Small intestine (tissue), 7 donors: ENCODE results near the gene CACNA1S. TPM values are rescaled to one million over a fixed set of nuclear protein-coding genes. Genes with fewer than 3 reads are reported as not detected.

Source experiments
- DNase-seq, 2 donors: peaks; one replicate each; pipeline versions ENCODE4 v3.0.0 to v3.0.0-alpha.2; 2013
- FAIRE-seq: peaks from 2 replicates; lab custom pipeline; 2012; peaks lifted over from hg19 to GRCh38; lab: Jason Lieb, UNC
- H3K27ac ChIP-seq, 3 donors: one replicate each; pipeline ENCODE4 v1.5.1; 2013; ENCODE audit warnings: low read length in 2 of 3, mild to moderate bottlenecking in 2 of 3, control low read depth in 1 of 3, inconsistent platforms in 1 of 3, low read depth in 1 of 3, moderate library complexity in 1 of 3
- H3K27me3 ChIP-seq, 3 donors: one replicate each; pipeline ENCODE4 v1.6.1; 2013; ENCODE audit warnings: low read length in 3 of 3, inconsistent platforms in 1 of 3; ENCODE audit not compliant: control insufficient read depth in 3 of 3, insufficient read depth in 3 of 3
- H3K36me3 ChIP-seq, 3 donors: one replicate each; pipeline ENCODE4 v1.6.1; 2013; ENCODE audit warnings: low read length in 3 of 3, inconsistent platforms in 1 of 3, low read depth in 1 of 3, mild to moderate bottlenecking in 1 of 3, moderate library complexity in 1 of 3; ENCODE audit not compliant: control insufficient read depth in 3 of 3, insufficient read depth in 2 of 3
- H3K4me1 ChIP-seq, 3 donors: one replicate each; pipeline ENCODE4 v1.6.1; 2013; ENCODE audit warnings: low read length in 2 of 3, inconsistent platforms in 1 of 3, low read depth in 1 of 3, mild to moderate bottlenecking in 1 of 3, moderate library complexity in 1 of 3; ENCODE audit not compliant: control insufficient read depth in 3 of 3, insufficient read depth in 2 of 3
- H3K4me3 ChIP-seq, 3 donors: one replicate each; pipeline ENCODE4 v1.5.1; 2013; ENCODE audit warnings: low read length in 3 of 3, control low read depth in 1 of 3, inconsistent platforms in 1 of 3, low read depth in 1 of 3, mild to moderate bottlenecking in 1 of 3, moderate library complexity in 1 of 3
- H3K9me3 ChIP-seq, 2 donors: one replicate each; pipeline ENCODE4 v1.6.1; 2013; ENCODE audit warnings: low read depth in 1 of 2, low read length in 1 of 2; ENCODE audit not compliant: control insufficient read depth in 2 of 2, insufficient read depth in 1 of 2
- WGBS, 3 donors: extraction: QIAGEN DNeasy Blood & Tissue Kit; methylation state at CpG; one replicate each; pipeline ENCODE4 v1.1.7; 2013; 5-methylcytosine and 5-hydroxymethylcytosine counted together
- polyA plus RNA-seq, 4 donors: library from polyadenylated mRNA; stranded (reverse) in 3 of 4; unstranded in 1 of 4; fragments of 200-250 nt in 3 of 4; fragments of 120-200 nt in 1 of 4; gene quantifications; one replicate each; pipeline versions ENCODE4 v1.2.1 to v1.2.3, GENCODE V29; 2013
- donor health status: healthy with polysubstance abuse.
- donor health status: control.
- donor health status: control.
- donor health status: Bipolar disorder and iron deficiency.
- donor health status: healthy.

Gene CACNA1S
- polyA plus RNA-seq, 4 donors: 0.01 to 0.24 TPM; not detected in 2

DNA sequence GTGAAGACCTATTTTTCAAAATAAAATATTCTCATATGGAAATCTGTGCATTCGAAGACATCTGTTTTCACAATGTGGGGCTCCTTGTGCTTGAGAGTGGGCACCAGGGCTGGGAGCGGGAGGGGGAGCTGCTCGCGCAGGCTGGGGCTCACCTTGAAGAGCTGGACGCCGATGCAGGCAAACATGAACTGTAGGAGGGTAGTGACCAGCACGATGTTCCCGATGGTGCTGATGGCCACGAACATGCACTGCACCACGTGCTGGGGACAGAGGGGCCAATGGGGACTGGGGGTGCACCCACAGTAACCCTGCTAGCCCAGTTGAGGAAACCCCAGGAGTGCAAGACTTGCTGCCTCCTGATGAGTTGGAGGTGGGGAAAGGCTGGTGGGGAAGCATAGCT is 46.5 kb downstream of the CACNA1S start:
- Histone ChIP-seq H3K36me3 (no peaks in the 10 kb centered on the region), H3K27me3 (peaks cover 0 to 9% (median 0%) of the 10 kb centered on the region in 3 donors), H3K27ac (no peak overlapping the region), H3K4me1 (peaks cover 0 to under 1% (median 0%) of the 10 kb centered on the region in 3 donors), H3K9me3 (no peaks in the 10 kb centered on the region), H3K4me3 (no peak overlapping the region)
- 84 to 85% (median 85%) methylated on average over 10 of the region's 10 CpGs for WGBS, 3 donors
- DNase-seq (no peak), FAIRE-seq (no peak)

DNA sequence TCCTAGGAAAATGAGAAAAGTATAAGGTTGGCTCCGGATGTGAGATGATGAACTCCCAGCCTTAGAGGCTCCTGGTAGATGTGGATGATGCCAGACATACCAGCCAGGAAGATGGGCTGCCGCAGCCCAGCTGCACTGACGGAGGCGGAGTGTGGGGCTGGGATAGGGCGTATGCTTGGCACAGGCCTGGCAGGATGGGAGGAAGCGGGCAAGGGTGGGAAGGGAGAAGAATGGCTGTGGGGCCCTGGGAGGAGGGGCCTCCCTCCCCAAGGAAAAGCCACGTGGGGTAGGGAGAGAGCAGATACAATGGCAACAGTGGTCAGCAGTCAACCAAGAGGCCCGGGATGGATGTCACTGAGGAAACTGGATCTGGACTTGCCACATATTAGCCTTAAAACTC is 47.4 kb downstream of the CACNA1S start:
- Histone ChIP-seq H3K4me1 (peaks cover 0 to 5% (median 0%) of the 10 kb centered on the region in 3 donors), H3K4me3 (no peak overlapping the region), H3K9me3 (no peaks in the 10 kb centered on the region), H3K36me3 (no peaks in the 10 kb centered on the region), H3K27ac (no peak overlapping the region), H3K27me3 (peaks cover 0 to 5% (median 0%) of the 10 kb centered on the region in 3 donors)
- DNase-seq (no peak), FAIRE-seq (no peak)
- 68 to 77% (median 70%) methylated on average over 8 of the region's 8 CpGs for WGBS, 3 donors

DNA sequence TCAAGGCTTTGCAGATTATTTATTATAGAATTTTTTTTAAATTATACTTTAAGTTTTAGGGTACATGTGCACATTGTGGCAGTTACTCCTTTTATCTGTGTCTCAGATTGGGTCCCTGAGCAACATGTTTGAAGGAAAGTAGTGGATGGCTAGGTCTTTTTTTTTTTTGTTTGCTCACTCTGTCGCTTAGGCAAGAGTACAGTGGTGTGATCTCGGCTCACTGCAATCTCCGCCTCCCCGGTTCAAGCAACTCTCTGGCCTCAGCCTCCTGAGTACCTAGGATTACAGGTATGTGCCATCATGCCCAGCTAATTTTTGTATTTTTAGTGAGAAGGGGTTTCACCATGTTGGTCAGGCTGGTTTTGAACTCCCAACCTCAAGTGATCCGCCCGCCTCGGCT is 49.1 kb downstream of the CACNA1S start:
- H3K36me3 ChIP-seq: no peaks in the 10 kb centered on the region
- 75 to 85% (median 83%) methylated on average over 7 of the region's 7 CpGs for WGBS, 3 donors
- no peak overlapping the region for H3K4me3 ChIP-seq
- H3K4me1 ChIP-seq: peaks cover 0 to 5% (median 0%) of the 10 kb centered on the region in 3 donors
- H3K27me3 ChIP-seq: peaks cover 0 to 13% (median 0%) of the 10 kb centered on the region in 3 donors
- no peaks in the 10 kb centered on the region for H3K9me3 ChIP-seq
- H3K27ac ChIP-seq: no peak overlapping the region
- FAIRE-seq: no peak
- DNase-seq: no peak

DNA sequence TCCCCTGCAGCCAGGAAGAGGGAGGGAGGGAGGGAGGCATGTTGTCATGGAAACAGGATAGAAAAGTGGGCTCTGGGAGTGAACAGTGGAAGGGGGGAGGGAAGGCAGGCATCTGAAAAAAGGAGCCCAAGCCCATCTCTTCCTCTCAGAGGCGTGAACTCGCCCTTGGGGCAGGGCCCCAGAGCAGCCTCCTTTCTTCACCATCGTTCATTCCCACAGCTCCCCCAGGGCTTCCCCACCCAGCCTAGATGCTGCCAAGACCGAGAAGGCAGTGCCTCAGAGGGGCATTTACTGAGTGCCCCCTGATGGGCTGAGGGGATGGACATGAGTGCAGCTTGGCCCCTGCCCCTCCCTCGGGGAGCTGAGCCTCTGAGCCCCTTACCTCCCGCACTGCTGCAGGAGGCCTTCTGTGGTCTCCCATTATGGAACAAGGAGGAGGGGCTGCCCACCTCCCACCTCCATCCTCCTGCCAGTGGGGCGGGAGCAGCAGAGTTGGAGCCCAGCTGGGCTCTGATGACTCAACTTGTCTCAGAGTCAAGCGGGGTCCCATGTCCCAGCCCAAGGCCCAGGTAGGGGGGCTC is 49.6 kb downstream of the CACNA1S start:
- Histone ChIP-seq H3K9me3 (no peaks in the 10 kb centered on the region), H3K36me3 (no peaks in the 10 kb centered on the region), H3K27ac (no peak overlapping the region), H3K27me3 (peaks cover 0 to 13% (median 0%) of the 10 kb centered on the region in 3 donors), H3K4me3 (no peak overlapping the region), H3K4me1 (peaks cover 0 to 5% (median 0%) of the 10 kb centered on the region in 3 donors)
- 72 to 80% (median 78%) methylated on average over 8 of the region's 8 CpGs for WGBS, 3 donors
- FAIRE-seq (no peak), DNase-seq (no peak)

DNA sequence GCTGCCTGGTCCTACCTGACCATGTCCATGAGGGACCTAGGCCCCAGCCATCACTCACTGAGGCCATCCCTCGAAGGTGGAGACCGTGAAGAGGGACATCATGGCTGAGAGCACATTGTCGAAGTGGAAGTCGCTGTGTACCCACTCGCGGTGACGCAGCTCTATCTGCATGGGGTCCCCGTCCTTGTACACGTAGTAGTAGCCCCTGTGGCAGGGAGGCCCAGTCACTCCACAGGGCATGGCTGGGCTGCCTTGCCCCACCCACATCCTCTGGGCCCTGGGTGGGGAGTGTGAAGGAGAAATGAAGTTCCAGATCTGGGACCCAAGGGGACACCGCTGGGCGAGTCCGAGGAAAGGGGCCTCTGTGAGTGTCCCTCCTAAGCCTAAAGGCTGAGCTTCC is 50.3 kb downstream of the CACNA1S start:
- H3K27ac ChIP-seq: no peak overlapping the region
- no peaks in the 10 kb centered on the region for H3K9me3 ChIP-seq
- H3K36me3 ChIP-seq: no peaks in the 10 kb centered on the region
- H3K4me1 ChIP-seq: peaks cover 0 to 5% (median 0%) of the 10 kb centered on the region in 3 donors
- no peak overlapping the region for H3K4me3 ChIP-seq
- DNase-seq (no peak), FAIRE-seq (no peak)
- 92 to 98% (median 95%) methylated on average over 12 of the region's 12 CpGs for WGBS, 3 donors
- H3K27me3 ChIP-seq: peaks cover 0 to 13% (median 0%) of the 10 kb centered on the region in 3 donors

DNA sequence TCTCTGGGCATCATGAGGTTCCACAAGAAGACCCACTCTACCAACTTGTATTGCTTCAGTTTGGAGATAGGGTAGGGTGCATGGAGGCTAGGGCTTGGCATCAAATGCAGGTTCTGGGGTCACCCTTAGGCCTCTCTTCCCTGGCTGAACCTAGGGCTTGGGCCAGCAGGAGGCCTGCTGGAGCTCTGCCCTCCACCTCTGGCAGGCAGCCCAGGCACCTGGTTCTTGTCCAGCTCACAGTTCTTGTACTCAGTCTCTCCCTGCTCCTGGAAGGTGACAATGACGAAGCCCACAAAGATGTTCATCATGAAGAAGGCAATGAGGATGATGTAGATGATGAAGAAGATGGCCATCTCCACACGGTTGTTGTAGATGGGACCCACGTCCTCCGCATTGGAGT is 51.2 kb downstream of the CACNA1S start:
- no peak overlapping the region for H3K4me3 ChIP-seq
- no peak overlapping the region for H3K27ac ChIP-seq
- no peaks in the 10 kb centered on the region for H3K9me3 ChIP-seq
- 84 to 93% (median 85%) methylated on average over 4 of the region's 4 CpGs for WGBS, 3 donors
- DNase-seq (no peak), FAIRE-seq (no peak)
- H3K4me1 ChIP-seq: peaks cover 0 to 5% (median 0%) of the 10 kb centered on the region in 3 donors
- H3K27me3 ChIP-seq: peaks cover 0 to 11% (median 0%) of the 10 kb centered on the region in 3 donors
- H3K36me3 ChIP-seq: no peaks in the 10 kb centered on the region

GRCh38 chr1:201060586-201060985 is 51.6 kb downstream of the CACNA1S start:
- Histone ChIP-seq H3K36me3 (no peaks in the 10 kb centered on the region), H3K9me3 (no peaks in the 10 kb centered on the region), H3K4me3 (no peak overlapping the region), H3K27me3 (peaks cover 0 to 10% (median 0%) of the 10 kb centered on the region in 3 donors), H3K27ac (no peak overlapping the region), H3K4me1 (peaks cover 0 to 5% (median 0%) of the 10 kb centered on the region in 3 donors)
- WGBS, 3 donors: 73 to 83% (median 78%) methylated on average over 4 of the region's 4 CpGs
- no peak for FAIRE-seq
- DNase-seq: no peak

- FAIRE-seq (no peak), DNase-seq (peak; percentile 12 to 36)
- 29 to 50% (median 48%) methylated on average over 5 of the region's 5 CpGs for WGBS, 3 donors
Observed at GRCh38 chr1:201059871-201060555, 52.2 kb downstream of the CACNA1S start.

More at GRCh38 chr1:201059871-201060555, 52.2 kb downstream of the CACNA1S start:
- H3K9me3 ChIP-seq: no peaks in the 10 kb centered on the region
- peaks cover 0 to 5% (median 0%) of the 10 kb centered on the region in 3 donors for H3K4me1 ChIP-seq
- peaks cover 0 to 9% (median 0%) of the 10 kb centered on the region in 3 donors for H3K27me3 ChIP-seq
- H3K36me3 ChIP-seq: no peaks in the 10 kb centered on the region
- H3K27ac ChIP-seq: no peak overlapping the region
- no peak overlapping the region for H3K4me3 ChIP-seq
